Progenitor cell of endocrine pancreas (in vitro differentiated cells): ENCODE data around the gene KIR2DL4. TPM values are rescaled to one million over a fixed set of nuclear protein-coding genes. Genes with fewer than 3 reads are reported as not detected.
"Not testable (repeated sequence)": the region's sequence is repeated elsewhere in the genome, so short reads cannot be mapped to it uniquely, and the experiment has no call there.

Experiments
- DNase-seq: peaks from one replicate; pipeline ENCODE4 v3.0.0; 2021; ENCODE audit warnings: low spot score; ENCODE audit not compliant: unreplicated experiment
- H3K27ac Mint-ChIP-seq: 2 replicates; pipeline ENCODE4 v1.8.0; 2021; ENCODE audit warnings: mild to moderate bottlenecking, moderate library complexity, mixed read lengths
- H3K27me3 Mint-ChIP-seq: 2 replicates; pipeline ENCODE4 v1.8.0; 2021; ENCODE audit warnings: mixed read lengths
- H3K36me3 Mint-ChIP-seq: 2 replicates; pipeline ENCODE4 v1.8.0; 2022; ENCODE audit warnings: mixed read lengths; ENCODE audit not compliant: insufficient read depth
- H3K4me1 Mint-ChIP-seq: 2 replicates; pipeline ENCODE4 v1.8.0; 2021; ENCODE audit warnings: low read depth, mixed read lengths
- H3K4me3 Mint-ChIP-seq: 2 replicates; pipeline ENCODE4 v1.8.0; 2021; ENCODE audit warnings: low read depth, mild to moderate bottlenecking, moderate library complexity, mixed read lengths
- H3K9me3 Mint-ChIP-seq: 2 replicates; pipeline ENCODE4 v1.8.0; 2021; ENCODE audit warnings: low read depth, mixed read lengths
- CTCF ChIP-seq: fragments of 200-600 bp; sonication (generic); IDR thresholded peaks from one replicate; pipeline ENCODE4 v1.5.0; 2021; ENCODE audit warnings: antibody characterized with exemption, mild to moderate bottlenecking; ENCODE audit not compliant: unreplicated experiment
- long read RNA-seq: library from polyadenylated mRNA; unstranded; transcript quantifications from one replicate; pipeline ENCODE4 v2.0.0, GENCODE V29; 2020
- total RNA-seq: library from RNA; stranded (reverse); gene quantifications from 2 replicates; pipeline ENCODE4 v1.2.1, GENCODE V29; 2021

The KIR2DL4 gene
- not detected in 2 replicates for total RNA-seq
- long read RNA-seq: 0 reads

GRCh38 chr19:54803410-54803809, at the start of gene KIR2DL4:
Gene KIR2DL4 (plus strand): TSS chr19:54803610. CDS start chr19:54803652, 42 bp downstream.
- Mint-ChIP-seq H3K9me3 (peaks cover 58% of the 10 kb centered on the region), H3K4me1 (no peaks in the 10 kb centered on the region), H3K27me3 (no peaks in the 10 kb centered on the region), H3K36me3 (peaks cover 1% of the 10 kb centered on the region), H3K4me3 (no peak within 1 kb of the TSS), H3K27ac (no peak within 1 kb of the TSS)
- no peak for DNase-seq
- TF ChIP-seq CTCF: no peak

GRCh38 chr19:54756204-54757110, 47.0 kb upstream of the KIR2DL4 start:
- not testable (repeated sequence) for DNase-seq, H3K4me1 Mint-ChIP-seq, H3K4me3 Mint-ChIP-seq, H3K27ac Mint-ChIP-seq, H3K27me3 Mint-ChIP-seq, H3K36me3 Mint-ChIP-seq
- H3K9me3 Mint-ChIP-seq: peaks cover 58% of the 10 kb centered on the region

- not testable (repeated sequence) for H3K36me3 Mint-ChIP-seq
- H3K9me3 Mint-ChIP-seq: peaks cover 45% of the 10 kb centered on the region
Observed at GRCh38 chr19:54758577-54758976, 44.8 kb upstream of the KIR2DL4 start.

GRCh38 chr19:54764219-54764618, 39.2 kb upstream of the KIR2DL4 start:
- H3K27me3 Mint-ChIP-seq, H3K4me3 Mint-ChIP-seq, H3K27ac Mint-ChIP-seq, DNase-seq, H3K36me3 Mint-ChIP-seq, H3K4me1 Mint-ChIP-seq: not testable (repeated sequence)
- peaks cover 54% of the 10 kb centered on the region for H3K9me3 Mint-ChIP-seq

More at GRCh38 chr19:54758577-54758976, 44.8 kb upstream of the KIR2DL4 start:
- DNase-seq, H3K4me1 Mint-ChIP-seq, H3K4me3 Mint-ChIP-seq, H3K27ac Mint-ChIP-seq, H3K27me3 Mint-ChIP-seq: not testable (repeated sequence)

GRCh38 chr19:54766464-54766863, 36.9 kb upstream of the KIR2DL4 start:
- DNase-seq, H3K27ac Mint-ChIP-seq, H3K4me3 Mint-ChIP-seq, H3K27me3 Mint-ChIP-seq, H3K4me1 Mint-ChIP-seq: not testable (repeated sequence)
- peaks cover 55% of the 10 kb centered on the region for H3K9me3 Mint-ChIP-seq
- H3K36me3 Mint-ChIP-seq: peaks cover 12% of the 10 kb centered on the region

GRCh38 chr19:54769646-54770045, 33.8 kb upstream of the KIR2DL4 start, which contains the start of gene KIR2DL1:
Gene KIR2DL1 (plus strand): TSS chr19:54769793. CDS start chr19:54769851, 58 bp downstream.
- not testable (repeated sequence) for H3K4me3 Mint-ChIP-seq, H3K4me1 Mint-ChIP-seq, H3K27ac Mint-ChIP-seq, DNase-seq, H3K27me3 Mint-ChIP-seq
- Mint-ChIP-seq H3K36me3 (peaks cover 14% of the 10 kb centered on the region), H3K9me3 (peaks cover 71% of the 10 kb centered on the region)

- H3K27me3 Mint-ChIP-seq, H3K4me1 Mint-ChIP-seq, DNase-seq, H3K27ac Mint-ChIP-seq, H3K4me3 Mint-ChIP-seq: not testable (repeated sequence)
- peaks cover 15% of the 10 kb centered on the region for H3K36me3 Mint-ChIP-seq
- H3K9me3 Mint-ChIP-seq: peaks cover 73% of the 10 kb centered on the region
Observed at GRCh38 chr19:54770511-54770910, 32.9 kb upstream of the KIR2DL4 start.

- H3K27me3 Mint-ChIP-seq, H3K27ac Mint-ChIP-seq, H3K4me1 Mint-ChIP-seq, DNase-seq, H3K4me3 Mint-ChIP-seq: not testable (repeated sequence)
- Mint-ChIP-seq H3K9me3 (peaks cover 73% of the 10 kb centered on the region), H3K36me3 (peaks cover 15% of the 10 kb centered on the region)
Observed at GRCh38 chr19:54771018-54771960, 32.1 kb upstream of the KIR2DL4 start.

- Mint-ChIP-seq H3K36me3 (peaks cover 10% of the 10 kb centered on the region), H3K9me3 (peaks cover 72% of the 10 kb centered on the region)
- not testable (repeated sequence) for H3K4me1 Mint-ChIP-seq, H3K27me3 Mint-ChIP-seq, H3K4me3 Mint-ChIP-seq, H3K27ac Mint-ChIP-seq, DNase-seq
Observed at GRCh38 chr19:54772666-54773065, 30.7 kb upstream of the KIR2DL4 start.

GRCh38 chr19:54775095-54775815, 28.2 kb upstream of the KIR2DL4 start:
- H3K9me3 Mint-ChIP-seq: peaks cover 68% of the 10 kb centered on the region
- not testable (repeated sequence) for H3K27ac Mint-ChIP-seq, DNase-seq, H3K4me1 Mint-ChIP-seq, H3K27me3 Mint-ChIP-seq, H3K4me3 Mint-ChIP-seq, H3K36me3 Mint-ChIP-seq

- not testable (repeated sequence) for H3K4me3 Mint-ChIP-seq, H3K27ac Mint-ChIP-seq, H3K36me3 Mint-ChIP-seq, DNase-seq, H3K4me1 Mint-ChIP-seq, H3K27me3 Mint-ChIP-seq
- H3K9me3 Mint-ChIP-seq: peaks cover 66% of the 10 kb centered on the region
Observed at GRCh38 chr19:54775830-54776229, 27.6 kb upstream of the KIR2DL4 start.
